Lung (tissue), 12 donors: ENCODE results near the gene FOXN1. TPM values are rescaled to one million over a fixed set of nuclear protein-coding genes. Genes with fewer than 3 reads are reported as not detected.

Source experiments
- ATAC-seq: fragments of 200-7000 bp; cut with Tn5 transposase; one replicate; pipeline ENCODE4 v1.9.1; 2020; ENCODE audit warnings: moderate number of reproducible peaks; ENCODE audit not compliant: insufficient read depth, low FRiP score
- DNase-seq, 3 donors: peaks; one replicate each; pipeline ENCODE4 v3.0.0-alpha.2; 2013 to 2017
- H3K27ac ChIP-seq, 2 donors: one replicate each; pipeline ENCODE4 v1.5.1; 2013; ENCODE audit warnings: mild to moderate bottlenecking in 2 of 2, moderate library complexity in 2 of 2, control low read depth in 1 of 2, inconsistent platforms in 1 of 2, low read depth in 1 of 2, low read length in 1 of 2
- H3K27me3 ChIP-seq, 3 donors: one replicate each; pipeline ENCODE4 v1.5.1; 2013; ENCODE audit warnings: low read length in 2 of 3; ENCODE audit not compliant: control insufficient read depth in 3 of 3, insufficient read depth in 3 of 3
- H3K36me3 ChIP-seq, 4 donors: one replicate each; pipeline ENCODE4 v1.5.1; 2013; ENCODE audit warnings: low read length in 4 of 4, mild to moderate bottlenecking in 1 of 4, moderate library complexity in 1 of 4; ENCODE audit not compliant: control insufficient read depth in 4 of 4, insufficient read depth in 4 of 4
- H3K4me1 ChIP-seq, 5 donors: one replicate each; pipeline ENCODE4 v1.5.1; 2013; ENCODE audit warnings: low read length in 5 of 5, mild to moderate bottlenecking in 2 of 5, moderate library complexity in 1 of 5; ENCODE audit not compliant: control insufficient read depth in 5 of 5, insufficient read depth in 5 of 5
- H3K4me3 ChIP-seq: one replicate; pipeline ENCODE4 v1.5.1; 2013; ENCODE audit warnings: mild to moderate bottlenecking, control low read depth, moderate library complexity
- H3K9ac ChIP-seq, 2 donors: one replicate each; pipeline ENCODE4 v1.5.1; 2013; ENCODE audit warnings: low read length in 2 of 2, control low read depth in 1 of 2; ENCODE audit not compliant: insufficient read depth in 1 of 2
- H3K9me3 ChIP-seq, 4 donors: one replicate each; pipeline ENCODE4 v1.5.1; 2013; ENCODE audit warnings: low read length in 3 of 4, mild to moderate bottlenecking in 1 of 4, moderate library complexity in 1 of 4; ENCODE audit not compliant: control insufficient read depth in 4 of 4, insufficient read depth in 3 of 4
- WGBS, 2 donors: extraction: QIAGEN DNeasy Blood & Tissue Kit; methylation state at CpG; one replicate each; pipeline ENCODE4 v1.1.7; 2013; 5-methylcytosine and 5-hydroxymethylcytosine counted together
- polyA plus RNA-seq, 2 donors: library from polyadenylated mRNA; stranded (reverse); fragments of 200-250 nt; gene quantifications; one replicate each; pipeline ENCODE4 v1.2.1, GENCODE V29; 2013
- total RNA-seq, 2 donors: library from RNA; depleted of rRNA in 1 of 2; stranded (reverse); fragments of >200 nt in 1 of 2; gene quantifications; one replicate each; pipeline ENCODE4 v1.2.1, GENCODE V29; 2014 to 2021
- TF ChIP-seq, protein P1 (sequence below): IDR thresholded peaks from 2 replicates; pipeline ENCODE4 v1.5.1; 2012; ENCODE audit warnings: mild to moderate bottlenecking; ENCODE audit errors: control extremely low read depth, extremely low read depth
- donor health status: control.
- donor health status: control.
- donor health status: Bipolar disorder and iron deficiency.
- donor health status: healthy.
- donor health status: DM: yes; HTN: yes; CAD: no.

The FOXN1 gene
- total and polyA plus RNA-seq, 4 donors, result 0.13 to 0.25 (median 0.18) TPM; not detected in 1

DNA sequence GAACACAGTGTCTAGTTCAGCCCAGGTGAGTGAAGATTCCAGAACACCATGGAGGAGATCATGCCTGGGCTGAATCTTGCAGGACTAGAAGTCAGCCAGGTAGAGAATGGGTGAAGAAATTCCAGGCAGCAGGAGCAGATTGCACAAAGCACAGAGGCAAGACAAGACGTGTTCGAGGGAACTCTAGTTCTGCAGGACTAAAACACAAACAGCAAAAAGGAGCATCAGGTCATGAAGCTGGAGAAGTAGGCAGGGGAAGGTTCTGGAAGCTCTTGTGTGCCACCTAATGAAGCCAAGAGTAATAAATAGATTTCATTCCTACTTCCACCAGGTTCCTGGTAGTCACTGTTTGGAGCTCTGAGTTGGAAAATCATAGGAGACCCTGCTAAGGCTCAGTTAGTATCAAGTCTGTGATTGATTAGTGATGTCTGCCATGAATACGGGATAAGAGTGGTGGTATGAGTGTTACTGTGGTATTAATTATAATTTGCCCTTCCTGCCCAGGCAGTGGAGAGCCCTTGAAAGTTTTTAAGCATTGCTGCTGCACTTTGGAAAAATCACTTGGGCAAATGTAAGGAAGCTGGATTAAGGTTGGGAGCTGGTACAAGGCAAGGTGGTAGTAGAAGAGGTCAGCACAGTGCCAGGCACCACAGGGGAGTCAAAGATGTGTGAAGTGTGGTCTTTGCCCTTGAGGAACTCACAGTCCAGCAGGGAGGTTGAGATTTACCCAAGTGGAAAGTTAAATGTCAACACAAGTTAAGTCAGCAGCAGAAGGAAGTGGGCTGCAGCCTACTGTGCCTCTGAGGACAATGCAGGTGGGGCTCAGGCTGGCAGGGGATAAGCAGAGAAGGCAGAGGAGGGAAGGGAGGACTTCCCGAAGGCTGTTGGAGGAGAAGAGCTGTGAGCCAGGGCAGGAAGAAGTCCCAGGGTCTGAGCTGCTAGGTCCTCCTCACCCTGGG, 13.5 kb upstream of the FOXN1 start:
- Histone ChIP-seq H3K36me3 (no peaks in the 10 kb centered on the region), H3K27me3 (no peaks in the 10 kb centered on the region), H3K4me3 (no peak overlapping the region), H3K4me1 (peaks cover 0 to 7% (median 0%) of the 10 kb centered on the region in 5 donors), H3K9me3 (no peaks in the 10 kb centered on the region), H3K9ac (no peak overlapping the region), H3K27ac (no peak overlapping the region)
- WGBS, 2 donors, result 52 to 57% methylated on average over 4 of the region's 4 CpGs
- ATAC-seq (no peak), DNase-seq (no peak)
- TF ChIP-seq, protein P1, sequence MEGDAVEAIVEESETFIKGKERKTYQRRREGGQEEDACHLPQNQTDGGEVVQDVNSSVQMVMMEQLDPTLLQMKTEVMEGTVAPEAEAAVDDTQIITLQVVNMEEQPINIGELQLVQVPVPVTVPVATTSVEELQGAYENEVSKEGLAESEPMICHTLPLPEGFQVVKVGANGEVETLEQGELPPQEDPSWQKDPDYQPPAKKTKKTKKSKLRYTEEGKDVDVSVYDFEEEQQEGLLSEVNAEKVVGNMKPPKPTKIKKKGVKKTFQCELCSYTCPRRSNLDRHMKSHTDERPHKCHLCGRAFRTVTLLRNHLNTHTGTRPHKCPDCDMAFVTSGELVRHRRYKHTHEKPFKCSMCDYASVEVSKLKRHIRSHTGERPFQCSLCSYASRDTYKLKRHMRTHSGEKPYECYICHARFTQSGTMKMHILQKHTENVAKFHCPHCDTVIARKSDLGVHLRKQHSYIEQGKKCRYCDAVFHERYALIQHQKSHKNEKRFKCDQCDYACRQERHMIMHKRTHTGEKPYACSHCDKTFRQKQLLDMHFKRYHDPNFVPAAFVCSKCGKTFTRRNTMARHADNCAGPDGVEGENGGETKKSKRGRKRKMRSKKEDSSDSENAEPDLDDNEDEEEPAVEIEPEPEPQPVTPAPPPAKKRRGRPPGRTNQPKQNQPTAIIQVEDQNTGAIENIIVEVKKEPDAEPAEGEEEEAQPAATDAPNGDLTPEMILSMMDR, result no peak

DNA sequence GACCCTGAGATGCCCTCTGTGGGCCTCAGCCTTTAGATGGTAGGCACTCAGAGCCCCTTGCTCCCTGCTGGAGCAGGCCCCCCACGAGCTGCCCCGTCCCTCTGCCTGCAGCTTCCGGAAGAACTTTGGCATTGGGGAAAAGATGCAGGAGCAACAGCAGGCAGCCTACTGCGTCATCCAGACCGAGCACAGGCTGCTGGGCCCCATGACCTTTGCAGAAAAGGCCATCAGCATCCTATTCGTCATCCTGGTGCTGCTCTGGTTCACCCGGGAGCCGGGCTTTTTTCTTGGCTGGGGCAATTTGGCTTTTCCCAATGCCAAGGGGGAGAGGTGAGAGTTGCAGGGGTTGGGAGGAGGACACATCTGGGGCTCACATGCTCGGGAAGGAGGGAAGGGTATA, 12.7 kb upstream of the FOXN1 start:
- peaks cover 0 to 9% (median 0%) of the 10 kb centered on the region in 5 donors for H3K4me1 ChIP-seq
- H3K4me3 ChIP-seq, result no peak overlapping the region
- H3K9ac ChIP-seq, result no peak overlapping the region
- H3K9me3 ChIP-seq, result no peaks in the 10 kb centered on the region
- no peaks in the 10 kb centered on the region for H3K36me3 ChIP-seq
- no peak for DNase-seq
- no peak overlapping the region for H3K27ac ChIP-seq
- TF ChIP-seq, protein P1, result no peak
- H3K27me3 ChIP-seq, result no peaks in the 10 kb centered on the region
- ATAC-seq, result no peak
- WGBS, 2 donors, result 58 to 75% methylated on average over 9 of the region's 9 CpGs

DNA sequence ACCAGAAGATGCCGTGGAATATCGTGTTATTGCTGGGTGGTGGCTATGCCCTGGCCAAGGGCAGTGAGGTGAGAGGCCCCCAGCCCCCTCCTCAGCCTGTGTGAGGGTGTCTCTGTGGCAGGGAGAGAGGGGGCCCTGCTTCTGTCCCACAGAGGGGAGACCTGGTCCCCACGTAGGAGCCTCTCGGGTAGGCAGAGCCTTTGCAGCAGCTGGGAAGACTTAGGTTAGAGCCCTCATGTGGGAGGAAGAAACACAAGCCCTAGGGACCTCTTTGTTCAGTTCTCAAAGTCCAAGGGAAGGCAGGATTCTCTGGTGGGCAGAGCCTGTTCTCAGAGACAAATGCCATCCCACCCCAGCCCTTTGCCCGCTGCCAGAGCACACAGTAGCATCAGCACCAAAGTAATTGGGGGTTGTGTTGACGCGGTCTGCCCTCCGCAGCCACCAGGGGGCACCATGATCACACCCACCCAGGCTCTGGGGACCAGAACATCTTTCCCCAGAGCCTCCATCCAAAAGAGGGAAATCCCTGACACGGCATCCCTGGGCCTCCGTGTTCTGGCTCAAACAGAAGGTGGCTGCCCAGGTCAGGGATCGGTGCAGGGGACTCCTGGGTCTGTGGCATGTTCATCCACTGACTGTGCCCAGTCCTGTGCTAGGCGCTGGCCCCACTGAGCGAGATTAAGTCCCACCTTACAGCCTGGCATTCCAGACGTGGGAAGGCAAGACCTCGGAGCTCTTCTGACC, 11.5 kb upstream of the FOXN1 start:
- Histone ChIP-seq H3K27me3 (no peaks in the 10 kb centered on the region), H3K4me1 (peaks cover 0 to 9% (median 0%) of the 10 kb centered on the region in 5 donors), H3K36me3 (no peaks in the 10 kb centered on the region), H3K27ac (no peak overlapping the region), H3K9ac (no peak overlapping the region), H3K4me3 (no peak overlapping the region), H3K9me3 (no peaks in the 10 kb centered on the region)
- WGBS, 2 donors, result 40 to 48% methylated on average over 15 of the region's 15 CpGs
- TF ChIP-seq, protein P1, result peak; percentile 81
- DNase-seq (peak; percentile 68 to 77 (median 73)), ATAC-seq (peak; percentile 83)
